Esophagus squamous epithelium (tissue), 5 donors: ENCODE measurements around the gene KSR1. TPM values are rescaled to one million over a fixed set of nuclear protein-coding genes. Genes with fewer than 3 reads are reported as not detected.

Experiments used
- DNase-seq: peaks from one replicate; lab custom pipeline; 2025; lab: John Stamatoyannopoulos, UW
- H3K27ac ChIP-seq, 4 donors: fragments of 200-600 bp; sonication (generic); one replicate each; pipeline ENCODE4 v1.5.1; 2016 to 2019; ENCODE audit warnings: mild to moderate bottlenecking in 1 of 4
- H3K27me3 ChIP-seq, 4 donors: fragments of 200-600 bp; sonication (generic); 1 replicate in 3 of 4; 2 replicates in 1 of 4; pipeline versions ENCODE4 v1.5.1 to v1.6.0; 2017 to 2021; ENCODE audit warnings: antibody characterized with exemption in 1 of 4
- H3K36me3 ChIP-seq, 3 donors: fragments of 200-600 bp; sonication (generic); one replicate each; pipeline ENCODE4 v1.5.1; 2016 to 2019
- H3K4me1 ChIP-seq, 3 donors: fragments of 200-600 bp; sonication (generic); one replicate each; pipeline ENCODE4 v1.5.1; 2017 to 2019
- H3K4me3 ChIP-seq, 4 donors: fragments of 200-600 bp; sonication (generic); 1 replicate in 3 of 4; 2 replicates in 1 of 4; pipeline ENCODE4 v1.5.1; 2016 to 2019; ENCODE audit warnings: mild to moderate bottlenecking in 2 of 4, moderate library complexity in 1 of 4
- H3K9me3 ChIP-seq, 3 donors: fragments of 200-600 bp; sonication (generic); one replicate each; pipeline ENCODE4 v1.5.1; 2016 to 2019
- POLR2A ChIP-seq, 4 donors: fragments of 450-650 bp; IDR thresholded peaks; one replicate each; pipeline ENCODE4 v1.6.1; 2017; ENCODE audit warnings: antibody characterized with exemption in 4 of 4, mild to moderate bottlenecking in 4 of 4, moderate library complexity in 3 of 4
- WGBS, 2 donors: methylation state at CpG; one replicate each; pipeline ENCODE4 v1.1.5; 2018; 5-methylcytosine and 5-hydroxymethylcytosine counted together
- intact Hi-C: fragments of 100-400 bp; cut with DNase I; formaldehyde crosslinking; loops from one replicate; pipeline ENCODE4 v1.15.0; 2022
- total RNA-seq, 4 donors: library from RNA; depleted of rRNA; stranded (reverse); fragments of >200 nt; gene quantifications; one replicate each; pipeline ENCODE4 v1.1.0, GENCODE V29; 2016
- TF ChIP-seq, protein P1 (sequence below), 6 experiments: fragments of 450-650 bp in 4 of 6; fragments of 200-600 bp in 2 of 6; sonication (generic) in 2 of 6; IDR thresholded peaks; one replicate each; pipeline ENCODE4 v1.5.1; 2016 to 2019; ENCODE audit warnings: antibody characterized with exemption in 6 of 6, mild to moderate bottlenecking in 4 of 6, moderate library complexity in 4 of 6
- donor health status: DM: yes; HTN: yes; CAD: no.

KSR1 gene
- total RNA-seq, 4 donors from 2014 or later, result 22.3 to 32.4 (median 31.0) TPM

GRCh38 chr17:27532269-27533263, 76.3 kb downstream of the KSR1 start:
- Histone ChIP-seq H3K27ac (peak overlapping the region in 2 of 4 donors; percentile 54 to 77), H3K4me1 (peaks cover 6 to 61% (median 36%) of the 10 kb centered on the region in 3 donors), H3K36me3 (peaks cover 0 to 6% (median 0%) of the 10 kb centered on the region in 3 donors), H3K4me3 (no peak overlapping the region), H3K27me3 (no peaks in the 10 kb centered on the region), H3K9me3 (no peaks in the 10 kb centered on the region)
- TF ChIP-seq, protein P1, sequence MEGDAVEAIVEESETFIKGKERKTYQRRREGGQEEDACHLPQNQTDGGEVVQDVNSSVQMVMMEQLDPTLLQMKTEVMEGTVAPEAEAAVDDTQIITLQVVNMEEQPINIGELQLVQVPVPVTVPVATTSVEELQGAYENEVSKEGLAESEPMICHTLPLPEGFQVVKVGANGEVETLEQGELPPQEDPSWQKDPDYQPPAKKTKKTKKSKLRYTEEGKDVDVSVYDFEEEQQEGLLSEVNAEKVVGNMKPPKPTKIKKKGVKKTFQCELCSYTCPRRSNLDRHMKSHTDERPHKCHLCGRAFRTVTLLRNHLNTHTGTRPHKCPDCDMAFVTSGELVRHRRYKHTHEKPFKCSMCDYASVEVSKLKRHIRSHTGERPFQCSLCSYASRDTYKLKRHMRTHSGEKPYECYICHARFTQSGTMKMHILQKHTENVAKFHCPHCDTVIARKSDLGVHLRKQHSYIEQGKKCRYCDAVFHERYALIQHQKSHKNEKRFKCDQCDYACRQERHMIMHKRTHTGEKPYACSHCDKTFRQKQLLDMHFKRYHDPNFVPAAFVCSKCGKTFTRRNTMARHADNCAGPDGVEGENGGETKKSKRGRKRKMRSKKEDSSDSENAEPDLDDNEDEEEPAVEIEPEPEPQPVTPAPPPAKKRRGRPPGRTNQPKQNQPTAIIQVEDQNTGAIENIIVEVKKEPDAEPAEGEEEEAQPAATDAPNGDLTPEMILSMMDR (IDR thresholded peaks at IDR 0.05), result no peak
- peak in 2 of 4 donors; percentile 25 to 36 for TF ChIP-seq POLR2A (IDR thresholded peaks at IDR 0.05)
- no peak for DNase-seq
- intact Hi-C loops, result no loop called here
- 79 to 81% methylated on average over 8 to 17 of the region's 23 CpGs for whole genome bisulfite sequencing, 2 donors

DNA sequence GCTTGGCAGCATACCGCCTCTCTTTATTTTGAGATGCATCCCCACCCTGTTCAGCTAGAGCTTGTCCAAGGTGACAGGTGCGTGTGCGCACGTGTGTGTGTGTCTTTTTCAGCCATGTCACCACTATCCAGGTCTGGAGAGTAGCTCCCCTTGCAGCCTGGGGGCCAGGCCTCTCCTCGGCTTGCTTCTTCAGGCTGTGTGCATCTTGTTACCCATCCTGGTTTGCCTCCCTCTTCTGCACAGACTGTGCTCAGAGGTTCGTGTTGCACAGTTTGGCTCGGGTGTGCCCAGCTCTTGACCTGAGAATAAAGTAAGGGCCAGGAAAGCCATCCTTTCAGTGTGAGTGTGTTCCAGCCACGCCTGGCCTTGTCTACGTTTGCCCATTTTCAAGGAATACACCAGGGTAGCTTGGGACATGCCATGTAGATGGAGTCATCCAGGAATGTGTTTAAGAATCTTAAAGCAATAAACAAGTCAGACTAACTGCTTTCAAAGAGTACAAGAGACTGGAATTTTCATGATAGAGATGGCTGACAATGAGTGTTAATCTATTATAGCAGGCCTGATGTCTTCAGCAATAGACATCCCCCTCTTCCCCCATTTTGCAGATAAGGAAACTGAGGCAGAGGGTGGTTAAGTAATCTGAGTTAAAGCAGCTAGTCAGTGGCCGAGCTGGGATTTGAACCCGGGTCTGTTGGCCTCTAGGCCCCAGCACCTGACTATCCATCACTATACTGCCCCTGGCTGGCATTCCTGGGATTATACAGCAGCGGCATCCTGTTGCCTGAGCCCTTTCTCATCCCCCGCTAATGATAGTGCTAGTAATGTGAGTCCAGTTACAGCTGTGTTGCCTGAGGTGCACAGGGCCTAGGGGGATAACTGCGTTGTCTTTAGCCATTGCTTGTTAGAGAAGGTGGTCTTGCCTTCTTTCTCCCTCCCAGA, 77.9 kb downstream of the KSR1 start:
- TF ChIP-seq, protein P1 (IDR thresholded peaks at IDR 0.05), result no peak
- TF ChIP-seq POLR2A (IDR thresholded peaks at IDR 0.05), result no peak
- intact Hi-C loops, result no loop called here
- Histone ChIP-seq H3K4me3 (no peak overlapping the region), H3K9me3 (no peaks in the 10 kb centered on the region), H3K27me3 (no peaks in the 10 kb centered on the region), H3K4me1 (peaks cover 6 to 53% (median 38%) of the 10 kb centered on the region in 3 donors), H3K27ac (peak overlapping the region in 1 of 4 donors; percentile 36), H3K36me3 (peaks cover 0 to 6% (median 0%) of the 10 kb centered on the region in 3 donors)
- WGBS, 2 donors, result 77 to 87% methylated on average over 12 to 14 of the region's 14 CpGs
- DNase-seq, result no peak

DNA sequence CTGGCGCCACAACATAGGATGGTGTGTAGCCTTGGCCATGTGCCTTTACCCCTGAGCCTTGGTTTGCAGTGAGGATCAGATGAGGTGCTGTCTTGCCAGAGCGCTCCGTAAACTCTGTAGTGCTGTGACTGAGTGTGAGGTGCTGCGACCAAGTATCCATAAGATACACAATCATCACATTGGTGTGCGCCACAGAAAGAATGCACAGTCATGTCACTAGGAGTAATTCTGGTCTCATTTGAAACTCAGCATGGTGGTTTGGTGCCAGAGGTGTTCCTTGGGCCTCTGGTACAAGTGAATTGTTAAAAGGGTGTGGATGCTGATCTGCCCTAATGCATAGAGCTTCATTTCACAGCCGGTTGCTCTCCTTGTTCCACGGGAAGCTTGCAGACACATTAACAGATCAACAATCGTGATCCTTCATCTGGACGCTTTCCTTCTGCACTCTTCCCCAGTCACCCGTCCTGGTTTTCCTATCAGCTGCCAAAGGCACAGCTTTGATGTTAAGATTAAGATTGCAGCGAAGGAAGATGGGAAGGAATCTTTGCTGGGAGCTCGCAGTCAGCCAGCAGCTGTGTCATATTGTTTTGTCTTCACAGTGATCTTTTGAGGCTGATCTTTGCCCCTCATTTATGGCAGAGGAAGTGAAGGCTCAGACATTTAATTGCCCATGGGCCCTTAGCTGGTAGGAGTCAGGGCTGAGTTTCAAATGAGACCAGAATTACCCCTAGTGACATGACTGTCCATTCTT, 79.1 kb downstream of the KSR1 start:
- no peaks in the 10 kb centered on the region for H3K9me3 ChIP-seq
- no peaks in the 10 kb centered on the region for H3K27me3 ChIP-seq
- H3K36me3 ChIP-seq, result peaks cover 0 to 6% (median 0%) of the 10 kb centered on the region in 3 donors
- no peak for TF ChIP-seq POLR2A (IDR thresholded peaks at IDR 0.05)
- TF ChIP-seq, protein P1 (IDR thresholded peaks at IDR 0.05), result no peak
- H3K4me3 ChIP-seq, result no peak overlapping the region
- H3K4me1 ChIP-seq, result peaks cover 7 to 59% (median 49%) of the 10 kb centered on the region in 3 donors
- peak overlapping the region in 2 of 4 donors; percentile 56 to 57 for H3K27ac ChIP-seq
- 80% methylated on average over 12 of the region's 12 CpGs for WGBS, 2 donors
- DNase-seq, result no peak
- intact Hi-C loops, result no loop called here

- intact Hi-C loops, result no loop called here
- peaks cover 14 to 59% (median 52%) of the 10 kb centered on the region in 3 donors for H3K4me1 ChIP-seq
- WGBS, 2 donors, result 41 to 72% methylated on average over 2 to 3 of the region's 7 CpGs
- DNase-seq, result no peak
- H3K27ac ChIP-seq, result peak overlapping the region in 2 of 4 donors; percentile 56 to 57
- no peaks in the 10 kb centered on the region for H3K9me3 ChIP-seq
- no peak overlapping the region for H3K4me3 ChIP-seq
- H3K36me3 ChIP-seq, result peaks cover 0 to 6% (median 0%) of the 10 kb centered on the region in 3 donors
- no peak for TF ChIP-seq POLR2A (IDR thresholded peaks at IDR 0.05)
- TF ChIP-seq, protein P1 (IDR thresholded peaks at IDR 0.05), result no peak
- H3K27me3 ChIP-seq, result no peaks in the 10 kb centered on the region
Measured at GRCh38 chr17:27535975-27536374, 79.7 kb downstream of the KSR1 start.
